Retinal pigment epithelial cell (primary cell): ENCODE data around the gene SAG.

Source experiments
- DNase-seq: peaks from one replicate; pipeline ENCODE4 v3.0.0-alpha.2; 2010; ENCODE audit warnings: low read depth
- H3K4me3 ChIP-seq: 2 replicates; pipeline ENCODE4 v1.5.1; 2011; ENCODE audit warnings: mild to moderate bottlenecking, low read length, control low read depth, moderate library complexity
- TF ChIP-seq, protein P1 (sequence below): conservative IDR thresholded peaks from 2 replicates; pipeline ENCODE4 v1.5.1; 2011; ENCODE audit warnings: low read depth, low read length, control low read depth, inconsistent platforms

The SAG gene

GRCh38 chr2:233273120-233273519 is 34.5 kb upstream of the SAG start:
- DNase-seq = no peak

GRCh38 chr2:233275223-233275622 is 32.4 kb upstream of the SAG start:
- H3K4me3 ChIP-seq = no peak overlapping the region
- no peak for DNase-seq
- TF ChIP-seq, protein P1, sequence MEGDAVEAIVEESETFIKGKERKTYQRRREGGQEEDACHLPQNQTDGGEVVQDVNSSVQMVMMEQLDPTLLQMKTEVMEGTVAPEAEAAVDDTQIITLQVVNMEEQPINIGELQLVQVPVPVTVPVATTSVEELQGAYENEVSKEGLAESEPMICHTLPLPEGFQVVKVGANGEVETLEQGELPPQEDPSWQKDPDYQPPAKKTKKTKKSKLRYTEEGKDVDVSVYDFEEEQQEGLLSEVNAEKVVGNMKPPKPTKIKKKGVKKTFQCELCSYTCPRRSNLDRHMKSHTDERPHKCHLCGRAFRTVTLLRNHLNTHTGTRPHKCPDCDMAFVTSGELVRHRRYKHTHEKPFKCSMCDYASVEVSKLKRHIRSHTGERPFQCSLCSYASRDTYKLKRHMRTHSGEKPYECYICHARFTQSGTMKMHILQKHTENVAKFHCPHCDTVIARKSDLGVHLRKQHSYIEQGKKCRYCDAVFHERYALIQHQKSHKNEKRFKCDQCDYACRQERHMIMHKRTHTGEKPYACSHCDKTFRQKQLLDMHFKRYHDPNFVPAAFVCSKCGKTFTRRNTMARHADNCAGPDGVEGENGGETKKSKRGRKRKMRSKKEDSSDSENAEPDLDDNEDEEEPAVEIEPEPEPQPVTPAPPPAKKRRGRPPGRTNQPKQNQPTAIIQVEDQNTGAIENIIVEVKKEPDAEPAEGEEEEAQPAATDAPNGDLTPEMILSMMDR = no peak

More at GRCh38 chr2:233273120-233273519, 34.5 kb upstream of the SAG start:
- H3K4me3 ChIP-seq = no peak overlapping the region
- TF ChIP-seq, protein P1 = no peak

DNA sequence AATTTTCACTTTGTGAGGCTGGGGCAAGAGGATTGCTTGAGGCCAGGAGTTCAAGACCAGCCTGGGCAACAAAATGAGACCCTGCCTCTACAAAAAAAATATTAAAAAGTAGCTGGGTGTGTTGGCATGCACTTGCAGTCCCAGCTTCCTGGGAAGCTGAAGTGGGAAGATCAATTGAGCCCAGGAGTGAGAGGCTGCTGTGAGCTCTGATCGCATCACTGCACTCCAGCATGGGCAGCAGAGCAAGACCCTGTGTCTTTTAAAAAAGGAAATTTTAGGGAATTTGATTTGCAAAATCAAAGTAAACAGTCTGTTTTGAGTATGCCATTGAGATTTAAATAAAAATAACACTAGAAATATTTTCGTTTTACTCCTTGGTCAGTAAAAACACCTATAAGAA is 28.7 kb upstream of the SAG start:
- DNase-seq = no peak

DNA sequence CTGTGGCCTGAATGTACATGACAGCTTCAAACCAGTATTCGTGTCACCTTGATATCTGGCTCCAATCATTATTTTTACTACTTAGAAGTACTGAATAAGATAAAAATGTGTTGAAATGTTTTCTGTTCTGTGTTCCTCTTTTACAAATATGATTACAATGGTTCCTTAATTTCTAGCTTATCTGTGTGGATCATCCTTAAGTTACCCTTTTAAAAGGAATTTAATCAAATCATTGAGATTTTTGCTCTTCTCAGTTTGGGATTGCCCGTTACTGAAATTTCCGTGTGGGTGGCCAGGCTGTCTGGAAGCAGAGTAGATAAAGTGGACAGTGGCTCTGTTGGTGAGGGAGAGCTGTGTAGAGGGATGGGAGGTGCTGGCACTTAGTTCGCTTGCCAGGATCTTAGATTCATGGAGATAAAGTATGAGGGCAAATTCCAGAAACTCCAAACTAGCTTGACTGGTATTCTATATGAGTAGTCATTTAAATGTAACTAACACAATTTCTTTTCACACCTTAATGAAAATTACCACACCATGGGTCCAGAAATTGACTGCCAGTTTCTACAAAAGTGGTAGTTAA is 27.4 kb upstream of the SAG start:
- TF ChIP-seq, protein P1 = no peak
- no peak for DNase-seq
- no peak overlapping the region for H3K4me3 ChIP-seq

More for the DNA sequence above, 28.7 kb upstream of the SAG start:
- TF ChIP-seq, protein P1 = no peak
- H3K4me3 ChIP-seq = no peak overlapping the region

- TF ChIP-seq, protein P1 = no peak
- no peak for DNase-seq
- no peak overlapping the region for H3K4me3 ChIP-seq
These were observed 26.1 kb upstream of the SAG start for GRCh38 chr2:233281553-233281952.

- TF ChIP-seq, protein P1 = no peak
- DNase-seq = no peak
These were observed 25.5 kb upstream of the SAG start for GRCh38 chr2:233281992-233282603.

DNA sequence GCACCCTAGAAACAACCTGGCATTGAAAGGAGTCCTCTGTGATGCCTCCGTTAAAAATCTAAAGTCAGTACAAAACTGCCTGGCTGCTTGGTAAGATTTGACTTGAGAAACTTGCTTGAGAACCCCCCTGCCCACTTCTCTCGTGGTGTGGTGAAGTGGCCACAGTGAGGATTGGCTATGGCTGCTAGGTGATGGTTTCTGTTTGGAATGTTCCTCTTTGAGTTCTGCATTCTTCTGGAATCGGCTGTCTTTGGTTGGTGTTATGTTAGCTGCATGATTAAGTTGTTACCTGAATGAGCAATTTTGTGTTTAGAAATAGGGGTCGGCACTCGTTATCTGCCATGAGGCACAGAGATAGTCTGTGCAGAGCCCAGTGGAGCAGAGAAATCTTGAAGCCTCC is 21.7 kb upstream of the SAG start:
- no peak for DNase-seq
- TF ChIP-seq, protein P1 = no peak
- H3K4me3 ChIP-seq = no peak overlapping the region

More at GRCh38 chr2:233281992-233282603, 25.5 kb upstream of the SAG start:
- no peak overlapping the region for H3K4me3 ChIP-seq
